Measurements from ENCODE around the gene ADCY5. TPM values are rescaled to one million over a fixed set of nuclear protein-coding genes. Genes with fewer than 3 reads are reported as not detected.
"Not testable (repeated sequence)": the region's sequence is repeated elsewhere in the genome, so short reads cannot be mapped to it uniquely, and the experiment has no call there.

Gene ADCY5
- total RNA-seq, 1 donor from 2014 or later, result 0.67 TPM

DNA sequence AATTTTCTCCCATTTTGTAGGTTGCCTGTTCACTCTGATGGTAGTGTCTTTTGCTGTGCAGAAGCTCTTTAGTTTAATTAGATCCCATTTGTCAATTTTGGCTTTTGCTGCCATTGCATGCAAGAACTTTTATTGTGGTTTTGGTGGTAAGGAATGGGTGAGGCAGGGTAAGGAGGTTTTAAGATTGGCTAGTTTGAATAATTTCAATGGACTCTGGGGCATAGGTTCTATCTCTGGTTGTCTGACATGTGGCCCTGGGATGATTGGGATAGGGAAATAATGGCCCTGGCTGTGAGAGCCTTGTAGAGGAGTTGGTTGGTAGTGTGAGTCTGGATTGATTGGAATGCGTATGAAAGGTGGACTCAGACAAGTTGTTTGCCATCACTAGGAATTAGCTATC lies 209.1 kb downstream of the ADCY5 start:
- Histone ChIP-seq H3K36me3 (ENCODE audit: control insufficient read depth, insufficient read depth, low read length) (no peaks in the 10 kb centered on the region), H3K27me3 (ENCODE audit: control insufficient read depth, insufficient read depth, low read length) (no peaks in the 10 kb centered on the region), H3K4me3 (ENCODE audit: low read depth, low read length) (no peak overlapping the region)
- TF ChIP-seq, protein P1, sequence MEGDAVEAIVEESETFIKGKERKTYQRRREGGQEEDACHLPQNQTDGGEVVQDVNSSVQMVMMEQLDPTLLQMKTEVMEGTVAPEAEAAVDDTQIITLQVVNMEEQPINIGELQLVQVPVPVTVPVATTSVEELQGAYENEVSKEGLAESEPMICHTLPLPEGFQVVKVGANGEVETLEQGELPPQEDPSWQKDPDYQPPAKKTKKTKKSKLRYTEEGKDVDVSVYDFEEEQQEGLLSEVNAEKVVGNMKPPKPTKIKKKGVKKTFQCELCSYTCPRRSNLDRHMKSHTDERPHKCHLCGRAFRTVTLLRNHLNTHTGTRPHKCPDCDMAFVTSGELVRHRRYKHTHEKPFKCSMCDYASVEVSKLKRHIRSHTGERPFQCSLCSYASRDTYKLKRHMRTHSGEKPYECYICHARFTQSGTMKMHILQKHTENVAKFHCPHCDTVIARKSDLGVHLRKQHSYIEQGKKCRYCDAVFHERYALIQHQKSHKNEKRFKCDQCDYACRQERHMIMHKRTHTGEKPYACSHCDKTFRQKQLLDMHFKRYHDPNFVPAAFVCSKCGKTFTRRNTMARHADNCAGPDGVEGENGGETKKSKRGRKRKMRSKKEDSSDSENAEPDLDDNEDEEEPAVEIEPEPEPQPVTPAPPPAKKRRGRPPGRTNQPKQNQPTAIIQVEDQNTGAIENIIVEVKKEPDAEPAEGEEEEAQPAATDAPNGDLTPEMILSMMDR (IDR thresholded peaks at IDR 0.05; ENCODE audit: insufficient read depth, low read length, poor library complexity, severe bottlenecking), result no peak
- DNase-seq (ENCODE audit: low read depth), result no peak

DNA sequence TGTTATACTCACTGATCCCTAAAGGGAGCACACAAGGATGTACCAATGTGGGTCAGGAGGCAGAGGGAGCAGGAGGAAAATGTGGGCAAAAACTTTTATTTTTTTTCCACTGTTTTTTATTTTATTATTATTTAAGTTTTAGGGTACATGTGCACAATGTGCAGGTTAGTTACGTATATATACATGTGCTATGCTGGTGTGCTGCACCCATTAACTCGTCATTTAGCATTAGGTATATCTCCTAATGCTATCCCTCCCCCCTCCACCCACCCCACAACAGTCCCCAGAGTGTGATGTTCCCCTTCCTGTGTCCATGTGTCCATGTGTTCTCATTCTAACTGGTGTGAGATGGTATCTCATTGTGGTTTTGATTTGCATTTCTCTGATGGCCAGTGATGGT lies 209.7 kb downstream of the ADCY5 start:
- not testable (repeated sequence) for DNase-seq (ENCODE audit: low read depth); H3K27me3 ChIP-seq (ENCODE audit: control insufficient read depth, insufficient read depth, low read length); H3K4me3 ChIP-seq (ENCODE audit: low read depth, low read length); H3K36me3 ChIP-seq (ENCODE audit: control insufficient read depth, insufficient read depth, low read length)

DNA sequence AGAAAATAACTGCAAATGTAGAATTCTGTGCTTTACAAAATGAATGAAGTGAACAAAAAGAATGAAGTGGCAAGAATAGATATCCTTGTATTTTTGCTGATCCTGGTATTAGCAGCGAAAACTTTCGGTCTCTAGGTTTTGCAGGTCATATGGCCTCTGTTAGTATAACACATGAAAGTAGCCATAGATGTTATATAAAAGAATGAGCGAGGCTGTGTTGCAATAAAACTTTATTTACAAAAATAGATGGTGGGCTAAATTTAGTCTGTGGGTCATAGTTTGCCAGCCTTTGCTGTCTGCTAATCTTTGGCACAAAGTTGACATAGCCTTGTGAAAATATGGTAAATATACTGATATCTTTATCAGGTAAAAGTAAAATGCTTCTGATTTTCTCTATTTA lies 212.0 kb downstream of the ADCY5 start:
- Histone ChIP-seq H3K27me3 (ENCODE audit: control insufficient read depth, insufficient read depth, low read length) (no peaks in the 10 kb centered on the region), H3K4me3 (ENCODE audit: low read depth, low read length) (no peak overlapping the region), H3K36me3 (ENCODE audit: control insufficient read depth, insufficient read depth, low read length) (no peaks in the 10 kb centered on the region)
- TF ChIP-seq, protein P1 (IDR thresholded peaks at IDR 0.05; ENCODE audit: insufficient read depth, low read length, poor library complexity, severe bottlenecking), result no peak
- no peak for DNase-seq (ENCODE audit: low read depth)

Other genes with a start within 250 kb of the ADCY5 start
- gene SEC22A, start 247.1 kb downstream of the ADCY5 start, total RNA-seq, result 26.9 and 35.3 TPM in 2 replicates
- 25.2 and 25.5 TPM in 2 replicates for gene HACD2, start 136.0 kb upstream of the ADCY5 start, total RNA-seq

Data from kidney epithelial cell (primary cell).